Caco-2 (cell line): ENCODE results near the gene DEPDC7. TPM values are rescaled to one million over a fixed set of nuclear protein-coding genes. Genes with fewer than 3 reads are reported as not detected.

Experiments
- BruUV-seq: library from RNA; stranded (reverse); fragments of 400-500 nt; replicated peaks from 2 replicates; lab custom pipeline; 2021; lab: Mats Ljungman, UMichigan
- CTCF ChIA-PET: fragments of 300-600 bp; sonication (Branson Sonifier 250); formaldehyde crosslinking; loops from one replicate; lab custom pipeline; 2022; ENCODE audit warnings: antibody characterized with exemption; lab: Charles Lee
- POLR2A ChIA-PET: fragments of 300-600 bp; sonication (Branson Sonifier 250); formaldehyde crosslinking; loops from one replicate; lab custom pipeline; 2022; ENCODE audit warnings: antibody characterized with exemption; lab: Charles Lee
- DNase-seq, 2 experiments: peaks; one replicate each; pipeline versions ENCODE4 v3.0.0 to v3.0.0-alpha.2; 2020 to 2022
- H3K27me3 ChIP-seq: replicated peaks from 2 replicates; pipeline ENCODE4 v1.6.0; 2011; ENCODE audit warnings: low read length; ENCODE audit not compliant: control insufficient read depth, insufficient read depth
- H3K36me3 ChIP-seq: 2 replicates; pipeline ENCODE4 v1.5.1; 2011; ENCODE audit warnings: low read length; ENCODE audit not compliant: control insufficient read depth, insufficient read depth
- H3K4me1 ChIP-seq: fragments of 250-450 bp; sonication (Bioruptor Pico); 2 replicates; pipeline ENCODE4 v1.5.1; 2020; ENCODE audit warnings: mild to moderate bottlenecking
- H3K4me3 ChIP-seq: 2 replicates; pipeline ENCODE4 v1.5.1; 2011; ENCODE audit warnings: low read depth, mild to moderate bottlenecking, control low read depth, low read length
- H3K9me3 ChIP-seq: fragments of 250-450 bp; sonication (Bioruptor Pico); 2 replicates; pipeline ENCODE4 v1.5.1; 2020; ENCODE audit warnings: mild to moderate bottlenecking, moderate library complexity
- H3K27ac Mint-ChIP-seq: one replicate; pipeline ENCODE4 v1.8.0; 2022; ENCODE audit warnings: mixed read lengths; ENCODE audit not compliant: unreplicated experiment
- H3K27me3 Mint-ChIP-seq: one replicate; pipeline ENCODE4 v1.8.0; 2022; ENCODE audit warnings: mixed read lengths; ENCODE audit not compliant: insufficient read depth, unreplicated experiment
- H3K36me3 Mint-ChIP-seq: one replicate; pipeline ENCODE4 v1.8.0; 2022; ENCODE audit warnings: mild to moderate bottlenecking, mixed read lengths; ENCODE audit not compliant: insufficient read depth, unreplicated experiment
- H3K4me1 Mint-ChIP-seq: one replicate; pipeline ENCODE4 v1.8.0; 2022; ENCODE audit warnings: low read depth, mixed read lengths; ENCODE audit not compliant: unreplicated experiment
- H3K4me3 Mint-ChIP-seq: one replicate; pipeline ENCODE4 v1.8.0; 2022; ENCODE audit warnings: mild to moderate bottlenecking, moderate library complexity, mixed read lengths; ENCODE audit not compliant: unreplicated experiment
- H3K9me3 Mint-ChIP-seq: one replicate; pipeline ENCODE4 v1.8.0; 2022; ENCODE audit warnings: mixed read lengths; ENCODE audit not compliant: unreplicated experiment
- intact Hi-C: fragments of 100-400 bp; cut with micrococcal nuclease; formaldehyde crosslinking; loops from one replicate; pipeline ENCODE4 v1.10.0; 2022; ENCODE audit not compliant: unreplicated experiment
- total RNA-seq: library from RNA; stranded (reverse); gene quantifications from 2 replicates; pipeline ENCODE4 v1.2.3, GENCODE V29; 2022
- TF ChIP-seq, protein P1 (sequence below), 2 experiments: fragments of 200-600 bp in 1 of 2; IDR thresholded peaks; 1 replicate in 1 of 2; 2 replicates in 1 of 2; pipeline versions ENCODE4 v1.5.1 to v1.8.0; 2011 to 2022; ENCODE audit warnings: antibody characterized with exemption in 1 of 2, control low read depth in 1 of 2, inconsistent platforms in 1 of 2, low read depth in 1 of 2, low read length in 1 of 2, mild to moderate bottlenecking in 1 of 2, moderate library complexity in 1 of 2; ENCODE audit not compliant: insufficient read depth in 1 of 2, severe bottlenecking in 1 of 2, unreplicated experiment in 1 of 2

Gene DEPDC7
- total RNA-seq, 1 experiment from 2014 or later, result 17.0 TPM

DNA sequence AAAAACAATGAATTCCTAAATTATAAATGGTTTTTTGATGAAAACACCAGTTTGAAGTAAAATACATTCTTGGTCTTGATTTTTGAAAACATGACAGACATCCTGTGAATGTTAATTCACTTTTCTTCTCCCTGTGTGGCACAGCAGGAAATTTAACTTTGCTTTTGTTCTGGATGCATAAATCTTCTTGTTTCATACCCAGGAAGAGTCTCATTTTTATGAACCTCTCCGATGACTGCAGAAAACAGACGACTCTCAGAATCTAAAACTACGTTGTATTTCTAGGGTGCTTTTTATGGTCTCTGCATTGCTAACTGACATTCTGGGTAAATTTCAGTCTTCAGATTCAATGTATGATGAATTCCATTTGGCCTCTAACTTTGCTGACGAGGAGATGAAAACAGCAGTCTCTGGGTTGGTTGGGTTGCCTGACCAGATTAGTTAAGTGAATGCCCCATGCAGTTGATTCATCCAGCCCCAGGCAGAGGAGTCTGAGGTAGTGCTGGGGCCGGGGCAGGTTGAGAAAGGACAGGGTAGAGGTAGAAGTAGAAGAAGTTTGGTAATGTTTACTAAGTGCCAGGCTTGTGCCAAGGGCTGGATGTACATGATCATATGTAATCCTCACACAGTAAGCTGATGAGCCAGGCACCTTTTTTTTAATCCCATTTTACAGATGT is 43.8 kb downstream of the DEPDC7 start:
- Histone ChIP-seq H3K4me3 (no peak overlapping the region), H3K36me3 (peaks cover 5% of the 10 kb centered on the region), H3K27me3 (no peaks in the 10 kb centered on the region), H3K4me1 (peaks cover 37% of the 10 kb centered on the region), H3K9me3 (no peaks in the 10 kb centered on the region)
- H3K4me3 Mint-ChIP-seq, result no peak overlapping the region
- peaks cover 24% of the 10 kb centered on the region for H3K4me1 Mint-ChIP-seq
- peaks cover 46% of the 10 kb centered on the region for H3K36me3 Mint-ChIP-seq
- TF ChIP-seq, protein P1, sequence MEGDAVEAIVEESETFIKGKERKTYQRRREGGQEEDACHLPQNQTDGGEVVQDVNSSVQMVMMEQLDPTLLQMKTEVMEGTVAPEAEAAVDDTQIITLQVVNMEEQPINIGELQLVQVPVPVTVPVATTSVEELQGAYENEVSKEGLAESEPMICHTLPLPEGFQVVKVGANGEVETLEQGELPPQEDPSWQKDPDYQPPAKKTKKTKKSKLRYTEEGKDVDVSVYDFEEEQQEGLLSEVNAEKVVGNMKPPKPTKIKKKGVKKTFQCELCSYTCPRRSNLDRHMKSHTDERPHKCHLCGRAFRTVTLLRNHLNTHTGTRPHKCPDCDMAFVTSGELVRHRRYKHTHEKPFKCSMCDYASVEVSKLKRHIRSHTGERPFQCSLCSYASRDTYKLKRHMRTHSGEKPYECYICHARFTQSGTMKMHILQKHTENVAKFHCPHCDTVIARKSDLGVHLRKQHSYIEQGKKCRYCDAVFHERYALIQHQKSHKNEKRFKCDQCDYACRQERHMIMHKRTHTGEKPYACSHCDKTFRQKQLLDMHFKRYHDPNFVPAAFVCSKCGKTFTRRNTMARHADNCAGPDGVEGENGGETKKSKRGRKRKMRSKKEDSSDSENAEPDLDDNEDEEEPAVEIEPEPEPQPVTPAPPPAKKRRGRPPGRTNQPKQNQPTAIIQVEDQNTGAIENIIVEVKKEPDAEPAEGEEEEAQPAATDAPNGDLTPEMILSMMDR (IDR thresholded peaks at IDR 0.05; ENCODE audit: insufficient read depth in 1 of 2, low read depth in 1 of 2, low read length in 1 of 2, severe bottlenecking in 1 of 2, unreplicated experiment in 1 of 2), result no peak
- DNase-seq, result no peak
- intact Hi-C loops, result loop anchor here (2.0 kb wide), 1 partner anchor 45 kb away; the partner anchor contains the start of gene DEPDC7
- CTCF ChIA-PET, result interaction anchor here (2.1 kb wide), 1 partner anchor 44 kb away, joined by 7 read pairs; the partner anchor contains the start of gene DEPDC7
- POLR2A ChIA-PET, result no interaction called here
- no peaks in the 10 kb centered on the region for H3K27me3 Mint-ChIP-seq
- H3K9me3 Mint-ChIP-seq, result no peaks in the 10 kb centered on the region
- BruUV-seq, result TSS peak; percentile 11
- peak overlapping the region; percentile 7 for H3K27ac Mint-ChIP-seq

- peaks cover 24% of the 10 kb centered on the region for H3K4me1 Mint-ChIP-seq
- Histone ChIP-seq H3K4me3 (no peak overlapping the region), H3K9me3 (no peaks in the 10 kb centered on the region), H3K36me3 (peaks cover 5% of the 10 kb centered on the region), H3K27me3 (no peaks in the 10 kb centered on the region), H3K4me1 (peaks cover 37% of the 10 kb centered on the region)
- BruUV-seq, result no TSS peak
- H3K9me3 Mint-ChIP-seq, result no peaks in the 10 kb centered on the region
- no peak overlapping the region for H3K4me3 Mint-ChIP-seq
- POLR2A ChIA-PET, result interaction anchor here (1.0 kb wide), 1 partner anchor 8 kb away, joined by 3 read pairs; no protein-coding TSS in a partner anchor
- H3K27ac Mint-ChIP-seq, result peak overlapping the region; percentile 7
- intact Hi-C loops, result loop anchor here (2.0 kb wide), 1 partner anchor 45 kb away; the partner anchor contains the start of gene DEPDC7
- no peaks in the 10 kb centered on the region for H3K27me3 Mint-ChIP-seq
- CTCF ChIA-PET, result interaction anchor here (0.6 to 2.1 kb wide), 2 partner anchors 44 to 676 kb away, joined by 3 to 7 read pairs; partner anchors contain the start of genes CD59 and DEPDC7
- TF ChIP-seq, protein P1 (IDR thresholded peaks at IDR 0.05; ENCODE audit: insufficient read depth in 1 of 2, low read depth in 1 of 2, low read length in 1 of 2, severe bottlenecking in 1 of 2, unreplicated experiment in 1 of 2), result no peak
- no peak for DNase-seq
- peaks cover 40% of the 10 kb centered on the region for H3K36me3 Mint-ChIP-seq
Observed at GRCh38 chr11:33060271-33060670, 44.6 kb downstream of the DEPDC7 start.

- no peaks in the 10 kb centered on the region for H3K27me3 ChIP-seq
- DNase-seq, result no peak
- H3K4me3 ChIP-seq, result no peak overlapping the region
- Mint-ChIP-seq H3K4me3 (no peak overlapping the region), H3K4me1 (peaks cover 26% of the 10 kb centered on the region), H3K27ac (peak overlapping the region; percentile 51), H3K9me3 (no peaks in the 10 kb centered on the region), H3K27me3 (no peaks in the 10 kb centered on the region), H3K36me3 (peaks cover 47% of the 10 kb centered on the region)
- H3K9me3 ChIP-seq, result no peaks in the 10 kb centered on the region
- ChIA-PET CTCF (interaction anchor here (0.8 to 1.4 kb wide), 2 partner anchors 28 to 36 kb away, joined by 3 to 4 read pairs; no protein-coding TSS in a partner anchor), POLR2A (interaction anchor here (0.6 to 1.2 kb wide), 3 partner anchors 22 to 46 kb away, joined by 3 to 5 read pairs (median 4); partner anchors contain the start of genes DEPDC7 and TCP11L1)
- peaks cover 5% of the 10 kb centered on the region for H3K36me3 ChIP-seq
- TF ChIP-seq, protein P1 (IDR thresholded peaks at IDR 0.05; ENCODE audit: insufficient read depth in 1 of 2, low read depth in 1 of 2, low read length in 1 of 2, severe bottlenecking in 1 of 2, unreplicated experiment in 1 of 2), result no peak
- no TSS peak for BruUV-seq
- peaks cover 39% of the 10 kb centered on the region for H3K4me1 ChIP-seq
- intact Hi-C loops, result no loop called here
Observed at GRCh38 chr11:33062137-33062536, 46.5 kb downstream of the DEPDC7 start.
